Skeletal muscle satellite cell (primary cell): Measurements from ENCODE around the gene PIGR.

Experiments used
- H3K27me3 ChIP-seq: 2 replicates; pipeline ENCODE4 v1.7.0; 2013; ENCODE audit warnings: low read length; ENCODE audit not compliant: control insufficient read depth, insufficient read depth
- H3K36me3 ChIP-seq: 2 replicates; pipeline ENCODE4 v1.7.0; 2013; ENCODE audit warnings: mild to moderate bottlenecking, control low read depth, low read length; ENCODE audit not compliant: insufficient read depth
- H3K4me1 ChIP-seq: 2 replicates; pipeline ENCODE4 v1.7.0; 2013; ENCODE audit warnings: low read length; ENCODE audit not compliant: control insufficient read depth, insufficient read depth
- H3K4me2 ChIP-seq: 2 replicates; pipeline ENCODE4 v1.7.0; 2013; ENCODE audit warnings: mild to moderate bottlenecking, low read length
- H3K4me3 ChIP-seq: 2 replicates; pipeline ENCODE4 v1.7.0; 2013; ENCODE audit warnings: low read length
- H3K9ac ChIP-seq: 2 replicates; pipeline ENCODE4 v1.7.0; 2013; ENCODE audit warnings: mild to moderate bottlenecking, low read depth, low read length, moderate library complexity
- H3K9me3 ChIP-seq: replicated peaks from 2 replicates; pipeline ENCODE4 v1.7.0; 2013; ENCODE audit warnings: mild to moderate bottlenecking, control low read depth, low read length

The PIGR gene

GRCh38 chr1:206958144-206958543 lies 11.9 kb upstream of the PIGR start:
- no peaks in the 10 kb centered on the region for H3K36me3 ChIP-seq
- peaks cover 40% of the 10 kb centered on the region for H3K27me3 ChIP-seq
- H3K9ac ChIP-seq = no peak overlapping the region
- H3K9me3 ChIP-seq = no peaks in the 10 kb centered on the region
- no peaks in the 10 kb centered on the region for H3K4me1 ChIP-seq
- H3K4me3 ChIP-seq = no peak overlapping the region
- H3K4me2 ChIP-seq = no peak overlapping the region

GRCh38 chr1:206957639-206958038 lies 11.4 kb upstream of the PIGR start:
- H3K4me1 ChIP-seq = no peaks in the 10 kb centered on the region
- peaks cover 40% of the 10 kb centered on the region for H3K27me3 ChIP-seq
- no peak overlapping the region for H3K9ac ChIP-seq
- no peak overlapping the region for H3K4me2 ChIP-seq
- H3K9me3 ChIP-seq = no peaks in the 10 kb centered on the region
- no peak overlapping the region for H3K4me3 ChIP-seq
- no peaks in the 10 kb centered on the region for H3K36me3 ChIP-seq

- no peak overlapping the region for H3K4me3 ChIP-seq
- no peaks in the 10 kb centered on the region for H3K9me3 ChIP-seq
- H3K9ac ChIP-seq = no peak overlapping the region
- peaks cover 47% of the 10 kb centered on the region for H3K27me3 ChIP-seq
- no peaks in the 10 kb centered on the region for H3K36me3 ChIP-seq
- no peak overlapping the region for H3K4me2 ChIP-seq
- H3K4me1 ChIP-seq = no peaks in the 10 kb centered on the region
These were observed 9.5 kb upstream of the PIGR start for GRCh38 chr1:206955476-206956451.

- peaks cover 42% of the 10 kb centered on the region for H3K27me3 ChIP-seq
These were observed 8.4 kb upstream of the PIGR start for GRCh38 chr1:206954459-206955342.

GRCh38 chr1:206953626-206954025 lies 7.4 kb upstream of the PIGR start:
- H3K27me3 ChIP-seq = peaks cover 44% of the 10 kb centered on the region

More at GRCh38 chr1:206954459-206955342, 8.4 kb upstream of the PIGR start:
- H3K36me3 ChIP-seq = no peaks in the 10 kb centered on the region
- no peaks in the 10 kb centered on the region for H3K4me1 ChIP-seq
- no peak overlapping the region for H3K4me3 ChIP-seq
- no peak overlapping the region for H3K4me2 ChIP-seq
- no peaks in the 10 kb centered on the region for H3K9me3 ChIP-seq
- no peak overlapping the region for H3K9ac ChIP-seq

GRCh38 chr1:206953126-206953525 lies 6.9 kb upstream of the PIGR start:
- no peaks in the 10 kb centered on the region for H3K4me1 ChIP-seq
- no peak overlapping the region for H3K9ac ChIP-seq
- no peak overlapping the region for H3K4me3 ChIP-seq
- H3K4me2 ChIP-seq = no peak overlapping the region
- H3K9me3 ChIP-seq = no peaks in the 10 kb centered on the region
- H3K36me3 ChIP-seq = no peaks in the 10 kb centered on the region
- H3K27me3 ChIP-seq = peaks cover 47% of the 10 kb centered on the region

More at GRCh38 chr1:206953626-206954025, 7.4 kb upstream of the PIGR start:
- Histone ChIP-seq H3K4me1 (no peaks in the 10 kb centered on the region), H3K9ac (no peak overlapping the region), H3K4me3 (no peak overlapping the region), H3K36me3 (no peaks in the 10 kb centered on the region), H3K4me2 (no peak overlapping the region), H3K9me3 (no peaks in the 10 kb centered on the region)

GRCh38 chr1:206952171-206952570 lies 5.9 kb upstream of the PIGR start:
- H3K36me3 ChIP-seq = no peaks in the 10 kb centered on the region
- no peaks in the 10 kb centered on the region for H3K4me1 ChIP-seq
- H3K9me3 ChIP-seq = no peaks in the 10 kb centered on the region
- peaks cover 42% of the 10 kb centered on the region for H3K27me3 ChIP-seq
- H3K4me3 ChIP-seq = no peak overlapping the region
- no peak overlapping the region for H3K9ac ChIP-seq
- H3K4me2 ChIP-seq = no peak overlapping the region

GRCh38 chr1:206951318-206952100 lies 5.2 kb upstream of the PIGR start:
- Histone ChIP-seq H3K4me3 (no peak overlapping the region), H3K36me3 (no peaks in the 10 kb centered on the region), H3K9me3 (no peaks in the 10 kb centered on the region), H3K4me2 (no peak overlapping the region), H3K27me3 (peaks cover 41% of the 10 kb centered on the region), H3K4me1 (no peaks in the 10 kb centered on the region), H3K9ac (no peak overlapping the region)

GRCh38 chr1:206949641-206950040 lies 3.4 kb upstream of the PIGR start:
- Histone ChIP-seq H3K27me3 (peaks cover 46% of the 10 kb centered on the region), H3K4me3 (no peak overlapping the region), H3K4me2 (no peak overlapping the region), H3K9ac (no peak overlapping the region), H3K36me3 (no peaks in the 10 kb centered on the region), H3K4me1 (no peaks in the 10 kb centered on the region), H3K9me3 (no peaks in the 10 kb centered on the region)

GRCh38 chr1:206949208-206949607 lies 2.9 kb upstream of the PIGR start:
- Histone ChIP-seq H3K4me3 (no peak overlapping the region), H3K9me3 (no peaks in the 10 kb centered on the region), H3K4me2 (no peak overlapping the region), H3K27me3 (peaks cover 45% of the 10 kb centered on the region), H3K9ac (no peak overlapping the region), H3K4me1 (no peaks in the 10 kb centered on the region), H3K36me3 (no peaks in the 10 kb centered on the region)

- no peak overlapping the region for H3K4me3 ChIP-seq
- no peak overlapping the region for H3K9ac ChIP-seq
- H3K4me2 ChIP-seq = no peak overlapping the region
- H3K9me3 ChIP-seq = no peaks in the 10 kb centered on the region
- peaks cover 60% of the 10 kb centered on the region for H3K27me3 ChIP-seq
- no peaks in the 10 kb centered on the region for H3K4me1 ChIP-seq
- H3K36me3 ChIP-seq = no peaks in the 10 kb centered on the region
These were observed 989 bp upstream of the PIGR start for GRCh38 chr1:206947255-206947654.
